GM19023 (cell line): Measurements from ENCODE around the gene SHROOM1.

Source experiments
- ATAC-seq: cut with Tn5 transposase; IDR thresholded peaks from one replicate; pipeline ENCODE4 v1.9.1; 2021; ENCODE audit warnings: mild to moderate bottlenecking, moderate library complexity; ENCODE audit not compliant: unreplicated experiment

Gene SHROOM1

GRCh38 chr5:132853323-132853722, 22.9 kb upstream of the SHROOM1 start:
- ATAC-seq, result no peak

GRCh38 chr5:132850066-132850465, 19.6 kb upstream of the SHROOM1 start:
- ATAC-seq, result no peak

- ATAC-seq, result no peak
Observed at GRCh38 chr5:132849347-132849746, 18.9 kb upstream of the SHROOM1 start.

- no peak for ATAC-seq
Observed at GRCh38 chr5:132848270-132848669, 17.8 kb upstream of the SHROOM1 start.

GRCh38 chr5:132841305-132841704, 10.9 kb upstream of the SHROOM1 start:
- ATAC-seq, result no peak

- no peak for ATAC-seq
Observed at GRCh38 chr5:132840896-132841295, 10.4 kb upstream of the SHROOM1 start.

GRCh38 chr5:132840313-132840712, 9.9 kb upstream of the SHROOM1 start:
- no peak for ATAC-seq

- ATAC-seq, result no peak
Observed at GRCh38 chr5:132839426-132840301, 9.2 kb upstream of the SHROOM1 start.

GRCh38 chr5:132838516-132839282, 8.3 kb upstream of the SHROOM1 start:
- ATAC-seq, result no peak

GRCh38 chr5:132837868-132838267, 7.4 kb upstream of the SHROOM1 start:
- no peak for ATAC-seq

- no peak for ATAC-seq
Observed at GRCh38 chr5:132836852-132837251, 6.4 kb upstream of the SHROOM1 start.

GRCh38 chr5:132834057-132834456, 3.6 kb upstream of the SHROOM1 start:
- ATAC-seq, result no peak

GRCh38 chr5:132832612-132833011, 2.2 kb upstream of the SHROOM1 start:
- no peak for ATAC-seq

- no peak for ATAC-seq
Observed at GRCh38 chr5:132831095-132831860, 831 bp upstream of the SHROOM1 start.

- peak; percentile 81 for ATAC-seq
Observed at GRCh38 chr5:132829742-132830435, 558 bp downstream of the SHROOM1 start.

- no peak for ATAC-seq
Observed at GRCh38 chr5:132828846-132829494, 1.5 kb downstream of the SHROOM1 start.

- no peak for ATAC-seq
Observed at GRCh38 chr5:132827943-132828673, 2.3 kb downstream of the SHROOM1 start.

- ATAC-seq, result no peak
Observed at GRCh38 chr5:132826424-132827082, 3.9 kb downstream of the SHROOM1 start.

GRCh38 chr5:132825834-132826391, 4.5 kb downstream of the SHROOM1 start:
- no peak for ATAC-seq
